NOMO-1 treated with DMSO at 0.1 percent for 48 hours (cell line): ENCODE results near the gene NPIPA3.
"Not testable (repeated sequence)": the region's sequence is repeated elsewhere in the genome, so short reads cannot be mapped to it uniquely, and the experiment has no call there.

Experiments
- DNase-seq: peaks from one replicate; lab custom pipeline; 2025; ENCODE audit not compliant: unreplicated experiment; lab: John Stamatoyannopoulos, UW

Gene NPIPA3

GRCh38 chr16:14741794-14742193 is 38.6 kb downstream of the NPIPA3 start:
- DNase-seq: not testable (repeated sequence)

- not testable (repeated sequence) for DNase-seq
Measured at GRCh38 chr16:14742273-14743128, 39.3 kb downstream of the NPIPA3 start, which contains the start of gene NPIPA2. NPIPA2 (plus strand) TSS chr16:14742533; CDS start chr16:14748066, 5,533 bp downstream.

GRCh38 chr16:14773654-14774053 is 70.4 kb downstream of the NPIPA3 start:
- DNase-seq: not testable (repeated sequence)

- not testable (repeated sequence) for DNase-seq
Measured at GRCh38 chr16:14775624-14776023, 72.4 kb downstream of the NPIPA3 start.
